ENCODE results near the gene NR1I3. TPM values are rescaled to one million over a fixed set of nuclear protein-coding genes. Genes with fewer than 3 reads are reported as not detected.

NR1I3 gene, protein sequence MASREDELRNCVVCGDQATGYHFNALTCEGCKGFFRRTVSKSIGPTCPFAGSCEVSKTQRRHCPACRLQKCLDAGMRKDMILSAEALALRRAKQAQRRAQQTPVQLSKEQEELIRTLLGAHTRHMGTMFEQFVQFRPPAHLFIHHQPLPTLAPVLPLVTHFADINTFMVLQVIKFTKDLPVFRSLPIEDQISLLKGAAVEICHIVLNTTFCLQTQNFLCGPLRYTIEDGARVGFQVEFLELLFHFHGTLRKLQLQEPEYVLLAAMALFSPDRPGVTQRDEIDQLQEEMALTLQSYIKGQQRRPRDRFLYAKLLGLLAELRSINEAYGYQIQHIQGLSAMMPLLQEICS
- not detected for total RNA-seq (ENCODE audit: unreplicated experiment)
- long read RNA-seq: 0 reads

DNA sequence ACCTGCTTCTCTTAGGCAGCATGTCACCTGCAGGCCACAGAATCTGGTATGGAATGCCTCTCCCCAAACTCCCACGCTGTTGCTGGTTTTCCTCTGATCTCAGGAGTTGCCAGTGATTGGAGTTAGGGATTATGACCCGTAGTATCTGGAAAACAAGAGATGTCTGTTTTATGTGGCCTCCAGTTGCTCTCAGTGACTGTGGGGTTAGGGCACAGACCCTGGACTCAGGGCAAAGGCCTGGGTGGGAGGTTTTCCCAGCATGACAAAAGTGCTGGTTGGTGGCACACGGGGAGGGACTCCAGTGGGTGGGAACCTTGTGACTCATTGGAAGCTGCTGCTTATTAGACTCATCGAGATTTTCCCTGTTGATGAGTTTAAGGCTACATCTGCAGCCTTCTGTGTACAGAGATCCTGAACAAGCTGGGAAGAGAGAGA lies at the start of gene NR1I3:
Gene NR1I3, minus strand, starts transcription at position 165 of the 435 bp plus-strand sequence. CDS start 1,638 bp downstream, outside the sequence.
- no peak within 1 kb of the TSS for H3K27ac Mint-ChIP-seq (ENCODE audit: unreplicated experiment)

DNA sequence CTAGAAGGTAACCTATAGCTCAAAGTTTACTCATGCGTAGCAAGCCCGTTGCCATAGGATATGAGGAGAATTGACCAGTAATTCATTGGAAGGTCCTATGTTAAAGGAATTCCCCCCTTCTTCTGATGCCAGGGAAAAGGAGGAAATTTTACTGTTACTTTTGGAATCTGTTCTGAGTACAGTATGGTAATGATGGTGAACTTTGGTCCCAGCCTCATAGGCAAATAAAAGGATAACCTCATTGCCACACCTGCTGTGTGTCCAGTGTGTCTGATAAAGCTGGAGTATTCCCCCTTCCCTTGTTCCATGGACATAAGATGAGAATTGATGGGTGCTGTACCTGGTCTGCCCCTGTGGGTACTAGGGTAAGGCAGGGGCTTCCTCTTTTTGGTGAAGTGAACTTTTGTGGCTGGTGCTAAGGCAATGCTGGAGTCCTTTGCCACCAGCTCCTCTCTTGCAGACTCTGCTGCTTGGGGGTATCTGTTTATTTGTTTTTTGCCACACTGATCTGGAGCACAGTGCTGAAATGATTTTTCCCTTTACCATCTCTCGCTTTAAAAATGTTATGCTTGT lies 49.6 kb upstream of the NR1I3 start:
- no peaks in the 10 kb centered on the region for H3K9me3 Mint-ChIP-seq (ENCODE audit: unreplicated experiment)
- no peak overlapping the region for H3K27ac Mint-ChIP-seq (ENCODE audit: unreplicated experiment)
- H3K4me3 Mint-ChIP-seq (ENCODE audit: unreplicated experiment): no peak overlapping the region
- TF ChIP-seq, protein P1, sequence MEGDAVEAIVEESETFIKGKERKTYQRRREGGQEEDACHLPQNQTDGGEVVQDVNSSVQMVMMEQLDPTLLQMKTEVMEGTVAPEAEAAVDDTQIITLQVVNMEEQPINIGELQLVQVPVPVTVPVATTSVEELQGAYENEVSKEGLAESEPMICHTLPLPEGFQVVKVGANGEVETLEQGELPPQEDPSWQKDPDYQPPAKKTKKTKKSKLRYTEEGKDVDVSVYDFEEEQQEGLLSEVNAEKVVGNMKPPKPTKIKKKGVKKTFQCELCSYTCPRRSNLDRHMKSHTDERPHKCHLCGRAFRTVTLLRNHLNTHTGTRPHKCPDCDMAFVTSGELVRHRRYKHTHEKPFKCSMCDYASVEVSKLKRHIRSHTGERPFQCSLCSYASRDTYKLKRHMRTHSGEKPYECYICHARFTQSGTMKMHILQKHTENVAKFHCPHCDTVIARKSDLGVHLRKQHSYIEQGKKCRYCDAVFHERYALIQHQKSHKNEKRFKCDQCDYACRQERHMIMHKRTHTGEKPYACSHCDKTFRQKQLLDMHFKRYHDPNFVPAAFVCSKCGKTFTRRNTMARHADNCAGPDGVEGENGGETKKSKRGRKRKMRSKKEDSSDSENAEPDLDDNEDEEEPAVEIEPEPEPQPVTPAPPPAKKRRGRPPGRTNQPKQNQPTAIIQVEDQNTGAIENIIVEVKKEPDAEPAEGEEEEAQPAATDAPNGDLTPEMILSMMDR (IDR thresholded peaks at IDR 0.05; ENCODE audit: unreplicated experiment): no peak
- peaks cover 3% of the 10 kb centered on the region for H3K27me3 Mint-ChIP-seq (ENCODE audit: unreplicated experiment)
- peaks cover 8% of the 10 kb centered on the region for H3K36me3 Mint-ChIP-seq (ENCODE audit: low read depth, unreplicated experiment)
- no peak for DNase-seq (ENCODE audit: low spot score)
- peaks cover 14% of the 10 kb centered on the region for H3K4me1 Mint-ChIP-seq (ENCODE audit: unreplicated experiment)

More for the DNA sequence above, at the start of gene NR1I3:
- no peaks in the 10 kb centered on the region for H3K36me3 Mint-ChIP-seq (ENCODE audit: low read depth, unreplicated experiment)
- DNase-seq (ENCODE audit: low spot score): no peak
- H3K27me3 Mint-ChIP-seq (ENCODE audit: unreplicated experiment): peaks cover 2% of the 10 kb centered on the region
- H3K4me1 Mint-ChIP-seq (ENCODE audit: unreplicated experiment): no peaks in the 10 kb centered on the region
- H3K9me3 Mint-ChIP-seq (ENCODE audit: unreplicated experiment): no peaks in the 10 kb centered on the region
- H3K4me3 Mint-ChIP-seq (ENCODE audit: unreplicated experiment): no peak within 1 kb of the TSS
- TF ChIP-seq, protein P1 (IDR thresholded peaks at IDR 0.05; ENCODE audit: unreplicated experiment): no peak

DNA sequence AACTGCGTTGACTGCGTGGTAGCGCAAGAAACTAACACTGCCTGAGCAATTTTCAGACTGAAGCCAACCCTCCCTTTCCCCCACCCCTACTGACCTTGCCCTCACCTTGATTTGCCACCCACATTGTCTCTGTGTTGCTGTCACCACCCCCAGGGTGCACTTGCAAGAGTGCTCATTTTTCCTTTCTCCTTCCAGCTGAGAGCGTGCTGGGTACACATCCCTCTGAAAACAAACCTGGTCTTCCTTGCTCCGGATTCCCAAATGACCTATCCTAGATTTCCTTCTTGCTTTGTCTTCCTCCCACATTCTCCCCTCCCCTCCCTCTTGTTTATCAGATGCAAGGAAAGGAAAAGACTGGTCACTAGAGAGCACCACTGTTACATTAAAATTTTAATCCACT lies 47.5 kb upstream of the NR1I3 start:
- DNase-seq (ENCODE audit: low spot score): no peak
- Mint-ChIP-seq H3K4me1 (ENCODE audit: unreplicated experiment) (peaks cover 14% of the 10 kb centered on the region), H3K27ac (ENCODE audit: unreplicated experiment) (no peak overlapping the region), H3K9me3 (ENCODE audit: unreplicated experiment) (no peaks in the 10 kb centered on the region), H3K27me3 (ENCODE audit: unreplicated experiment) (peaks cover 3% of the 10 kb centered on the region), H3K36me3 (ENCODE audit: low read depth, unreplicated experiment) (peaks cover 10% of the 10 kb centered on the region), H3K4me3 (ENCODE audit: unreplicated experiment) (no peak overlapping the region)
- TF ChIP-seq, protein P1 (IDR thresholded peaks at IDR 0.05; ENCODE audit: unreplicated experiment): no peak

DNA sequence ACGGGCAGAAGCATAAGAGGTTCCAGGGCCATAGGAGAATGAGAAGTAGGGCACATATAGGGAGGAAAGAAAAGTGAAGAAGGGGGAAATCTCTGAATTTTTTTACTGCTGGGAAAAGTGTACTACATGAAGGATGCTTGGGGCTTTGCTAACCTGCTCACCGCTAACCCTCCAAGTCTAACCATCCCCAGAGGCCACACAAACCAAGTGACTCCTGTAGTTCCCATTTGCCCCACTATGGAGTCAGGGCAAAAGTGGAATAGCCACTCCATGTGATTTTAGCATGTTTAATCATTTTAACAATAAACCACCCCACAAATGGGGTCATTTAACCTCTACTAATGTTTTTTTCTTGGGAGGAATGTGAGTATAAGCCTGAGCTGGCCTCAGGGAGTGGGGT lies 47.1 kb upstream of the NR1I3 start:
- Mint-ChIP-seq H3K27ac (ENCODE audit: unreplicated experiment) (no peak overlapping the region), H3K36me3 (ENCODE audit: low read depth, unreplicated experiment) (peaks cover 10% of the 10 kb centered on the region), H3K27me3 (ENCODE audit: unreplicated experiment) (peaks cover 6% of the 10 kb centered on the region), H3K9me3 (ENCODE audit: unreplicated experiment) (no peaks in the 10 kb centered on the region), H3K4me1 (ENCODE audit: unreplicated experiment) (peaks cover 14% of the 10 kb centered on the region), H3K4me3 (ENCODE audit: unreplicated experiment) (no peak overlapping the region)
- no peak for DNase-seq (ENCODE audit: low spot score)
- TF ChIP-seq, protein P1 (IDR thresholded peaks at IDR 0.05; ENCODE audit: unreplicated experiment): no peak

DNA sequence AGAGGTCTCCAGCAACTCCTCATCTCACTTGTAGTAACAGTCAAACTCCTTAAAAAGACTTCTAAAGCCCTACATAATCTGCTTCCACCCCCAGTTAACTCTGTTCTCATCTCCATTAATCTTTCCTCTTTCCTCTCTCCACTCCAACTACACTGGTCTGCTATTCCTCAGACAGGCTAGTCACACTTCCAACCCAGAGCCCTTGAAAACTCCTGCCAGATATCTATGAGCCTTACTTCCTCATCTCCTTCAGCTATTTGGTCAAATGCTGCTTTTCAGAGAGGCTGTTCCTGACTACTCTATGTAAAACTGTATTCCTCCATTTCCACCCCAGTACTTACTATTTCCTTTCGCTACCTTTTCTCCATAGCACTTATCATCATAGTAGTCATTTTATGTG lies 45.0 kb upstream of the NR1I3 start:
- Mint-ChIP-seq H3K4me3 (ENCODE audit: unreplicated experiment) (peak overlapping the region; percentile 10), H3K9me3 (ENCODE audit: unreplicated experiment) (no peaks in the 10 kb centered on the region), H3K27me3 (ENCODE audit: unreplicated experiment) (peaks cover 6% of the 10 kb centered on the region), H3K36me3 (ENCODE audit: low read depth, unreplicated experiment) (peaks cover 10% of the 10 kb centered on the region), H3K27ac (ENCODE audit: unreplicated experiment) (no peak overlapping the region), H3K4me1 (ENCODE audit: unreplicated experiment) (peaks cover 12% of the 10 kb centered on the region)
- TF ChIP-seq, protein P1 (IDR thresholded peaks at IDR 0.05; ENCODE audit: unreplicated experiment): no peak
- DNase-seq (ENCODE audit: low spot score): no peak

All from endothelial cell (in vitro differentiated cells).